B cell (primary cell): ENCODE measurements around the gene KSR1. TPM values are rescaled to one million over a fixed set of nuclear protein-coding genes. Genes with fewer than 3 reads are reported as not detected.

Experiments
- ATAC-seq: fragments of 200-7000 bp; cut with Tn5 transposase; one replicate; pipeline ENCODE4 v1.10.0; 2021; ENCODE audit warnings: low read depth, mild to moderate bottlenecking, moderate number of reproducible peaks, moderate library complexity
- CTCF ChIA-PET: fragments of 350-600 bp; sonication (Branson Sonifier 250); formaldehyde crosslinking; loops from one replicate; lab custom pipeline; 2021; ENCODE audit warnings: antibody characterized with exemption, inconsistent platforms; lab: Charles Lee
- POLR2A ChIA-PET: fragments of 350-600 bp; sonication (Branson Sonifier 250); formaldehyde crosslinking; loops from one replicate; lab custom pipeline; 2021; ENCODE audit warnings: antibody characterized with exemption; lab: Charles Lee
- DNase-seq: peaks from one replicate; pipeline ENCODE4 v3.0.0; 2013
- H2AFZ ChIP-seq: 2 replicates; pipeline ENCODE4 v1.6.1; 2012; ENCODE audit warnings: mild to moderate bottlenecking, low read depth, low read length; ENCODE audit not compliant: insufficient read depth, poor library complexity, severe bottlenecking
- H3K27ac ChIP-seq, 2 donors: 1 replicate in 1 of 2; 2 replicates in 1 of 2; pipeline ENCODE4 v1.5.1; 2012 to 2013; ENCODE audit warnings: low read length in 2 of 2, mild to moderate bottlenecking in 2 of 2, moderate library complexity in 1 of 2
- H3K27me3 ChIP-seq, 4 experiments: fragments of 200-600 bp in 1 of 4; sonication (generic) in 1 of 4; replicated peaks in 1 of 4; 1 replicate in 2 of 4; 2 replicates in 2 of 4; pipeline versions ENCODE4 v1.6.1 to v1.7.0; 2013 to 2016; ENCODE audit warnings: low read length in 3 of 4, mild to moderate bottlenecking in 2 of 4, mixed read lengths in 1 of 4, moderate library complexity in 1 of 4; ENCODE audit not compliant: insufficient read depth in 4 of 4, control insufficient read depth in 3 of 4; ENCODE audit errors: control extremely low read depth in 1 of 4
- H3K36me3 ChIP-seq, 2 experiments: replicated peaks in 1 of 2; 1 replicate in 1 of 2; 2 replicates in 1 of 2; pipeline versions ENCODE4 v1.6.1 to v1.7.1; 2013; ENCODE audit warnings: low read length in 1 of 2; ENCODE audit not compliant: insufficient read depth in 2 of 2, control insufficient read depth in 1 of 2; ENCODE audit errors: control extremely low read depth in 1 of 2, extremely low read depth in 1 of 2
- H3K4me1 ChIP-seq, 2 donors: fragments of 200-600 bp in 1 of 2; sonication (generic) in 1 of 2; 1 replicate in 1 of 2; 2 replicates in 1 of 2; pipeline versions ENCODE4 v1.5.1 to v1.6.1; 2013 to 2017; ENCODE audit warnings: low read length in 2 of 2; ENCODE audit not compliant: control insufficient read depth in 2 of 2, insufficient read depth in 2 of 2
- H3K4me2 ChIP-seq: replicated peaks from 2 replicates; pipeline ENCODE3; 2012; ENCODE audit warnings: mild to moderate bottlenecking, low read depth, low read length; ENCODE audit not compliant: poor library complexity, severe bottlenecking
- H3K4me3 ChIP-seq, 5 experiments: fragments of 200-600 bp in 1 of 5; sonication (generic) in 1 of 5; 1 replicate in 3 of 5; 2 replicates in 2 of 5; pipeline versions ENCODE4 v1.5.1 to v1.7.0; 2011 to 2016; ENCODE audit warnings: low read length in 4 of 5, mild to moderate bottlenecking in 4 of 5, low read depth in 2 of 5, control low read depth in 1 of 5, moderate library complexity in 1 of 5; ENCODE audit not compliant: insufficient read depth in 1 of 5; ENCODE audit errors: control extremely low read depth in 1 of 5, extremely low read depth in 1 of 5
- H3K79me2 ChIP-seq: fragments of 200-600 bp; sonication (generic); one replicate; pipeline ENCODE4 v1.6.0; 2016; ENCODE audit warnings: low read length; ENCODE audit not compliant: control insufficient read depth, insufficient read depth
- H3K9ac ChIP-seq: fragments of 200-600 bp; sonication (generic); 2 replicates; pipeline ENCODE4 v1.6.1; 2017; ENCODE audit warnings: mild to moderate bottlenecking, low read length, moderate library complexity
- H3K9me3 ChIP-seq, 3 donors: one replicate each; pipeline versions ENCODE4 v1.6.1 to v1.7.1; 2013; ENCODE audit warnings: low read length in 2 of 3; ENCODE audit not compliant: control insufficient read depth in 2 of 3, insufficient read depth in 1 of 3; ENCODE audit errors: control extremely low read depth in 1 of 3
- H4K20me1 ChIP-seq: 2 replicates; pipeline ENCODE4 v1.6.0; 2012; ENCODE audit warnings: mild to moderate bottlenecking, low read length; ENCODE audit not compliant: insufficient read depth, control insufficient read depth, poor library complexity, severe bottlenecking
- H3K27ac Mint-ChIP-seq: one replicate; pipeline ENCODE4 v1.8.0; 2021; ENCODE audit warnings: mixed read lengths
- H3K27me3 Mint-ChIP-seq: one replicate; pipeline ENCODE4 v1.8.0; 2021; ENCODE audit warnings: mixed read lengths
- H3K4me1 Mint-ChIP-seq: one replicate; pipeline ENCODE4 v1.8.0; 2021; ENCODE audit warnings: mixed read lengths
- H3K4me3 Mint-ChIP-seq: one replicate; pipeline ENCODE4 v1.8.0; 2021; ENCODE audit warnings: mixed read lengths
- H3K9me3 Mint-ChIP-seq: one replicate; pipeline ENCODE4 v1.8.0; 2022; ENCODE audit warnings: mixed read lengths; ENCODE audit not compliant: insufficient read depth
- EZH2 ChIP-seq: IDR thresholded peaks from 2 replicates; pipeline ENCODE4 v1.6.1; 2012; ENCODE audit warnings: borderline replicate concordance, low read depth, mild to moderate bottlenecking, moderate library complexity, low read length; ENCODE audit not compliant: insufficient read depth, poor library complexity, severe bottlenecking
- WGBS: methylation state at CpG from one replicate; pipeline ENCODE4 v1.1.5; 2013; ENCODE audit warnings: missing lambda C conversion rate; ENCODE audit not compliant: insufficient coverage; 5-methylcytosine and 5-hydroxymethylcytosine counted together
- intact Hi-C: fragments of 100-400 bp; cut with micrococcal nuclease; formaldehyde crosslinking; loops from one replicate; pipeline ENCODE4 v1.10.0; 2022
- polyA plus RNA-seq: library from polyadenylated mRNA; depleted of rRNA; stranded (reverse); fragments of >200 nt; gene quantifications from 2 replicates; pipeline ENCODE4 v1.2.3, GENCODE V29; 2012
- total RNA-seq, 2 donors: library from RNA; stranded (reverse); fragments of 120-200 nt in 1 of 2; gene quantifications; 1 replicate in 1 of 2; 2 replicates in 1 of 2; pipeline versions ENCODE4 v1.2.3 to v1.2.4, GENCODE V29; 2013 to 2022
- TF ChIP-seq, protein P1 (sequence below): fragments of 200-600 bp; IDR thresholded peaks from one replicate; pipeline ENCODE4 v1.8.0; 2022; ENCODE audit warnings: antibody characterized with exemption, mild to moderate bottlenecking

Gene KSR1
- total and polyA plus RNA-seq, 2 donors (not counting 1 experiment from before 2014, with no cell fraction given) = 27.5 to 85.6 TPM

DNA sequence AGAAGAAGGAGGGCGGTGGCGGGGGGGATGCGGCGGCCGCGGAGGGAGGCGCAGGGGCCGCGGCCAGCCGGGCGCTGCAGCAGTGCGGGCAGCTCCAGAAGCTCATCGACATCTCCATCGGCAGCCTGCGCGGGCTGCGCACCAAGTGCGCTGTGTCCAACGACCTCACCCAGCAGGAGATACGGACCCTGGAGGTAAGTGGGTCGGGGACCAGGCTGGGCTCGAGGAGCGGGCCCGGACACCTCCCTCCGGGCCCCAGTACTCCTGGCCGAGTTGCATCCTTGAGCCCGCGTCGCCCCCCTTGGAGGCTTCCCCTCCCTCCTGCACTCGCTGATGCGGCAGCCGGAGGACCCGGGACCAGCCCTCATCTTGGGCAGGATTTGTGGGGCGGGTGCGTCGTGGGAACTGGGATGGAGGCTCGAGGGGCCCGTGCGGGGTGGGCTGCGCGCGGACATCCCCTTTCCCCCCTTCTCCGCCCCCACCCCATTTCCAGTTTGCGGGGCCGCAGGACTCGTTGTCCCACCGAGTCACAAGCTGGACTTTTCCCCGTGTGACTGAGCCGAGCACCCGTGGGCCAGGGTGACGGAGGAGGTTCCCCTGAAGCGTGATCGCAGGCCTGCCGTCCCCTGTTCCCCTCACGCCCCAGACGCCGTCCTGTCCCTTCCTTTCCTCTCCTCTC lies 572 bp downstream of the KSR1 start:
- Histone ChIP-seq H3K27me3 (no peaks in the 10 kb centered on the region), H3K9me3 (no peaks in the 10 kb centered on the region), H2AFZ (peak overlapping the region; percentile 98), H3K36me3 (no peaks in the 10 kb centered on the region), H3K27ac (peak overlapping the region in 1 of 2 donors; percentile 62), H3K4me2 (peak overlapping the region; percentile 100), H3K79me2 (peaks cover 37% of the 10 kb centered on the region), H3K9ac (peak overlapping the region; percentile 77), H4K20me1 (peaks cover 38% of the 10 kb centered on the region), H3K4me1 (peaks cover 16 to 23% of the 10 kb centered on the region in 2 donors), H3K4me3 (peak overlapping the region; percentile 21 to 76 (median 66))
- ChIA-PET POLR2A (interaction anchor here (0.6 to 1.2 kb wide), 4 partner anchors 17 to 173 kb away, joined by 3 to 16 read pairs (median 4); no protein-coding TSS in a partner anchor), CTCF (interaction anchor here (0.6 to 10.2 kb wide), 15 partner anchors 8 to 221 kb away, joined by 3 to 140 read pairs (median 5); no protein-coding TSS in a partner anchor)
- no peaks in the 10 kb centered on the region for H3K9me3 Mint-ChIP-seq
- H3K27ac Mint-ChIP-seq = peak overlapping the region; percentile 88
- intact Hi-C loops = loop anchor here (1.0 to 5.0 kb wide), 11 partner anchors 16 to 240 kb away; partner anchors contain the start of gene WSB1
- peak overlapping the region; percentile 94 for H3K4me3 Mint-ChIP-seq
- under 1% methylated on average over 45 of the region's 57 CpGs for WGBS
- TF ChIP-seq, protein P1, sequence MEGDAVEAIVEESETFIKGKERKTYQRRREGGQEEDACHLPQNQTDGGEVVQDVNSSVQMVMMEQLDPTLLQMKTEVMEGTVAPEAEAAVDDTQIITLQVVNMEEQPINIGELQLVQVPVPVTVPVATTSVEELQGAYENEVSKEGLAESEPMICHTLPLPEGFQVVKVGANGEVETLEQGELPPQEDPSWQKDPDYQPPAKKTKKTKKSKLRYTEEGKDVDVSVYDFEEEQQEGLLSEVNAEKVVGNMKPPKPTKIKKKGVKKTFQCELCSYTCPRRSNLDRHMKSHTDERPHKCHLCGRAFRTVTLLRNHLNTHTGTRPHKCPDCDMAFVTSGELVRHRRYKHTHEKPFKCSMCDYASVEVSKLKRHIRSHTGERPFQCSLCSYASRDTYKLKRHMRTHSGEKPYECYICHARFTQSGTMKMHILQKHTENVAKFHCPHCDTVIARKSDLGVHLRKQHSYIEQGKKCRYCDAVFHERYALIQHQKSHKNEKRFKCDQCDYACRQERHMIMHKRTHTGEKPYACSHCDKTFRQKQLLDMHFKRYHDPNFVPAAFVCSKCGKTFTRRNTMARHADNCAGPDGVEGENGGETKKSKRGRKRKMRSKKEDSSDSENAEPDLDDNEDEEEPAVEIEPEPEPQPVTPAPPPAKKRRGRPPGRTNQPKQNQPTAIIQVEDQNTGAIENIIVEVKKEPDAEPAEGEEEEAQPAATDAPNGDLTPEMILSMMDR = no peak
- no peak for TF ChIP-seq EZH2
- H3K27me3 Mint-ChIP-seq = no peaks in the 10 kb centered on the region
- peaks cover 22% of the 10 kb centered on the region for H3K4me1 Mint-ChIP-seq
- peak; percentile 39 for DNase-seq
- ATAC-seq = no peak

DNA sequence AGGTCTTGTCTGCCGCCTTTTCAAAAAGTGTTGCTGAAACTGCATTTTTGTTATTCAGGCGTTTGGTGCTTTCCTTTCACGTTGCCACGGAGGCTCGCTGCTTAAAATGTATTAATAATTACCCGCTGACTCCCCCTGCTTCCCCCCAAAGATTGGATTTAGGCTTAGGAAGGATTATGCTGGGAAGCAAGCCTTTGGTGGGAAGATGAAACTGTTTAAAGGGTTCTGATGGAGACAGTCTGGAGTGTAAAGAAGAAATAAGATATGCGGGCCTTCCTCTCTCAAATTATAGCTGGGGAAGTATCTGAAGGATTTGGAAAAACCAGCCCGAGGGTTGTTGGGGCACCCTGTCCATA lies 1.1 kb downstream of the KSR1 start:
- ChIA-PET POLR2A (interaction anchor here (0.6 to 1.0 kb wide), 3 partner anchors 17 to 173 kb away, joined by 3 to 5 read pairs (median 3); no protein-coding TSS in a partner anchor), CTCF (interaction anchor here (1.0 to 10.2 kb wide), 5 partner anchors 8 to 143 kb away, joined by 3 to 140 read pairs (median 11); no protein-coding TSS in a partner anchor)
- Mint-ChIP-seq H3K4me1 (peaks cover 25% of the 10 kb centered on the region), H3K4me3 (peak overlapping the region; percentile 94), H3K27ac (peak overlapping the region; percentile 88), H3K27me3 (no peaks in the 10 kb centered on the region), H3K9me3 (no peaks in the 10 kb centered on the region)
- TF ChIP-seq, protein P1 = no peak
- TF ChIP-seq EZH2 = no peak
- intact Hi-C loops = loop anchor here (2.0 to 5.0 kb wide), 9 partner anchors 15 to 241 kb away; no protein-coding TSS in a partner anchor
- 0% methylated on average over 2 of the region's 8 CpGs for WGBS
- Histone ChIP-seq H3K4me3 (peak overlapping the region; percentile 21 to 76 (median 66)), H3K9ac (peak overlapping the region; percentile 77), H3K27me3 (no peaks in the 10 kb centered on the region), H3K79me2 (peaks cover 42% of the 10 kb centered on the region), H3K4me2 (peak overlapping the region; percentile 100), H3K27ac (no peak overlapping the region), H3K9me3 (no peaks in the 10 kb centered on the region), H3K36me3 (no peaks in the 10 kb centered on the region), H3K4me1 (peaks cover 16 to 23% of the 10 kb centered on the region in 2 donors), H4K20me1 (peaks cover 44% of the 10 kb centered on the region), H2AFZ (peak overlapping the region; percentile 98)
- ATAC-seq (no peak), DNase-seq (no peak)
